Uterus (tissue), 4 donors: ENCODE measurements around the gene NKX6-1. TPM values are rescaled to one million over a fixed set of nuclear protein-coding genes. Genes with fewer than 3 reads are reported as not detected.

ENCODE experiments used
- DNase-seq, 2 donors: peaks; one replicate each; pipeline ENCODE4 v3.0.0-alpha.2; 2019 to 2020
- H3K27ac ChIP-seq, 2 donors: fragments of 200-600 bp; sonication (generic); 1 replicate in 1 of 2; 2 replicates in 1 of 2; pipeline ENCODE4 v1.5.1; 2016 to 2018
- H3K27me3 ChIP-seq, 2 donors: fragments of 200-600 bp; sonication (generic); one replicate each; pipeline ENCODE4 v1.5.1; 2018 to 2019; ENCODE audit warnings: control low read depth in 1 of 2
- H3K36me3 ChIP-seq, 2 donors: fragments of 200-600 bp; sonication (generic); one replicate each; pipeline ENCODE4 v1.5.1; 2019; ENCODE audit warnings: control low read depth in 1 of 2
- H3K4me1 ChIP-seq, 2 donors: fragments of 200-600 bp; sonication (generic); one replicate each; pipeline ENCODE4 v1.5.1; 2018 to 2019; ENCODE audit warnings: control low read depth in 1 of 2
- H3K4me3 ChIP-seq, 2 donors: fragments of 200-600 bp; sonication (generic); 1 replicate in 1 of 2; 2 replicates in 1 of 2; pipeline ENCODE4 v1.5.1; 2018 to 2019; ENCODE audit warnings: mild to moderate bottlenecking in 1 of 2
- H3K9me3 ChIP-seq, 2 donors: fragments of 200-600 bp; sonication (generic); one replicate each; pipeline ENCODE4 v1.5.1; 2019; ENCODE audit warnings: control low read depth in 1 of 2
- POLR2A ChIP-seq, 2 donors: fragments of 450-650 bp; IDR thresholded peaks; one replicate each; pipeline ENCODE4 v1.6.1; 2016; ENCODE audit warnings: antibody characterized with exemption in 2 of 2, mild to moderate bottlenecking in 1 of 2, moderate library complexity in 1 of 2
- intact Hi-C: fragments of 100-400 bp; cut with DNase I; formaldehyde crosslinking; loops from one replicate; pipeline ENCODE4 v1.15.1; 2023; ENCODE audit warnings: low total_unique reads
- total RNA-seq, 4 donors: library from RNA; depleted of rRNA in 3 of 4; stranded (reverse); fragments of >200 nt in 3 of 4; gene quantifications; one replicate each; pipeline versions ENCODE4 v1.1.0 to v1.2.4, GENCODE V29; 2014 to 2023
- TF ChIP-seq, protein P1 (sequence below), 4 experiments: fragments of 200-600 bp in 2 of 4; fragments of 450-650 bp in 2 of 4; sonication (generic) in 2 of 4; IDR thresholded peaks; one replicate each; pipeline ENCODE4 v1.5.1; 2016 to 2019; ENCODE audit warnings: antibody characterized with exemption in 4 of 4, mild to moderate bottlenecking in 2 of 4, moderate library complexity in 1 of 4
- donor health status: DM: yes; HTN: yes; CAD: no.

Gene NKX6-1
- total RNA-seq, 4 donors from 2014 or later: not detected

GRCh38 chr4:84530871-84531270 is 31.8 kb upstream of the NKX6-1 start:
- intact Hi-C loops: no loop called here
- TF ChIP-seq, protein P1, sequence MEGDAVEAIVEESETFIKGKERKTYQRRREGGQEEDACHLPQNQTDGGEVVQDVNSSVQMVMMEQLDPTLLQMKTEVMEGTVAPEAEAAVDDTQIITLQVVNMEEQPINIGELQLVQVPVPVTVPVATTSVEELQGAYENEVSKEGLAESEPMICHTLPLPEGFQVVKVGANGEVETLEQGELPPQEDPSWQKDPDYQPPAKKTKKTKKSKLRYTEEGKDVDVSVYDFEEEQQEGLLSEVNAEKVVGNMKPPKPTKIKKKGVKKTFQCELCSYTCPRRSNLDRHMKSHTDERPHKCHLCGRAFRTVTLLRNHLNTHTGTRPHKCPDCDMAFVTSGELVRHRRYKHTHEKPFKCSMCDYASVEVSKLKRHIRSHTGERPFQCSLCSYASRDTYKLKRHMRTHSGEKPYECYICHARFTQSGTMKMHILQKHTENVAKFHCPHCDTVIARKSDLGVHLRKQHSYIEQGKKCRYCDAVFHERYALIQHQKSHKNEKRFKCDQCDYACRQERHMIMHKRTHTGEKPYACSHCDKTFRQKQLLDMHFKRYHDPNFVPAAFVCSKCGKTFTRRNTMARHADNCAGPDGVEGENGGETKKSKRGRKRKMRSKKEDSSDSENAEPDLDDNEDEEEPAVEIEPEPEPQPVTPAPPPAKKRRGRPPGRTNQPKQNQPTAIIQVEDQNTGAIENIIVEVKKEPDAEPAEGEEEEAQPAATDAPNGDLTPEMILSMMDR (IDR thresholded peaks at IDR 0.05): no peak
- TF ChIP-seq POLR2A (IDR thresholded peaks at IDR 0.05): no peak
- DNase-seq: no peak
- H3K4me1 ChIP-seq: no peaks in the 10 kb centered on the region
- no peak overlapping the region for H3K27ac ChIP-seq
- no peaks in the 10 kb centered on the region for H3K9me3 ChIP-seq
- no peak overlapping the region for H3K4me3 ChIP-seq
- no peaks in the 10 kb centered on the region for H3K36me3 ChIP-seq
- no peaks in the 10 kb centered on the region for H3K27me3 ChIP-seq

DNA sequence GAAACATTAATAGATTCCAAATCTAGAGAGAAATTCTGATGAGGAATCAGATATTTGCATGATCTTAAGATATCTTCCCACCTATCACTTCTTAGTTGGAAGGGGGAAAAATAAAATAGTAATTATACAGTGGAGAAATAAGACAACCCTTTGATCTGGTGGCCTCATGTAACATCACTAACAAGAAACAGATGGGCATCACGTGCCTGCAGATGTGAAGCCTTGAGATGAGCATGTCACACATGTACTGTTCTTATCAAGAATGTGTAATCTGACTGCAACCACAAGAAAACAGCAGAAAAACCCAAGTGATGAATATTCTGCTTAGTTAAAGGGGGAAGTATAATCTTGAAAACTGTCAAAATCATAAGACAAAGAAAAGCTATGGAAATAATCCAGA is 31.4 kb upstream of the NKX6-1 start:
- intact Hi-C loops: no loop called here

DNA sequence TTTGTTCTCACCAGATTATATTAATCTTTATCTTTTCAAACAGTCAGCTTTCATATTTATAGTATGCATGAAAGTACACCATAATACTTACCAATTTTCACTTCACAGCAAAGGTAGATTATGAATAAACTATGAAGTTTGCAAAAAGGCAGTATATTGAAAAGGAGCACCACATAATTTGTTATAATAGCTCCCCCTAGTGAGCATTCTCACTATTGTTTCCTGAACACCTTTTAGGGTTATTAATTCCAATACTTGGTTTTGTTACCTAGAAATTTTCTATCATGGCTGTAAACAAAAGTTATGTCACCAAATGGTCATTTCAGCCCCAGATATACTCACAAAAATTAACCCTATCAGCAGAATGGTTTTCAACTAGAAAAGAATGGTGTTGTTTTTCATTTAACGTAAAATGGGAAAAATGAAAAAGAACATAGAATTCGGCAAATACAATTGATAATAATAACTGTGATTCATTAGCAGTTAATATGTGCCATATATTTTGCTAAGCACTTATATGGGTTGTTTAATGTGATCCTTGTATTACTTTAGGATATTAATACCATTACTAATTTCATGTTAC is 30.2 kb upstream of the NKX6-1 start:
- Histone ChIP-seq H3K27ac (no peak overlapping the region), H3K36me3 (no peaks in the 10 kb centered on the region), H3K4me3 (no peak overlapping the region), H3K9me3 (no peaks in the 10 kb centered on the region), H3K27me3 (no peaks in the 10 kb centered on the region), H3K4me1 (no peaks in the 10 kb centered on the region)
- TF ChIP-seq, protein P1 (IDR thresholded peaks at IDR 0.05): peak in 2 of 4 experiments; percentile 17 to 32
- TF ChIP-seq POLR2A (IDR thresholded peaks at IDR 0.05): no peak
- DNase-seq: no peak
- intact Hi-C loops: no loop called here

More for the DNA sequence above, 31.4 kb upstream of the NKX6-1 start:
- DNase-seq: no peak
- H3K27ac ChIP-seq: no peak overlapping the region
- H3K4me1 ChIP-seq: no peaks in the 10 kb centered on the region
- no peaks in the 10 kb centered on the region for H3K27me3 ChIP-seq
- H3K9me3 ChIP-seq: no peaks in the 10 kb centered on the region
- no peaks in the 10 kb centered on the region for H3K36me3 ChIP-seq
- no peak overlapping the region for H3K4me3 ChIP-seq
- TF ChIP-seq POLR2A (IDR thresholded peaks at IDR 0.05): no peak
- TF ChIP-seq, protein P1 (IDR thresholded peaks at IDR 0.05): no peak

GRCh38 chr4:84527391-84527790 is 28.3 kb upstream of the NKX6-1 start:
- intact Hi-C loops: no loop called here
- no peak for DNase-seq
- TF ChIP-seq POLR2A (IDR thresholded peaks at IDR 0.05): no peak
- TF ChIP-seq, protein P1 (IDR thresholded peaks at IDR 0.05): no peak
- no peak overlapping the region for H3K4me3 ChIP-seq
- no peaks in the 10 kb centered on the region for H3K27me3 ChIP-seq
- no peaks in the 10 kb centered on the region for H3K36me3 ChIP-seq
- no peak overlapping the region for H3K27ac ChIP-seq
- no peaks in the 10 kb centered on the region for H3K4me1 ChIP-seq
- no peaks in the 10 kb centered on the region for H3K9me3 ChIP-seq

- no peaks in the 10 kb centered on the region for H3K36me3 ChIP-seq
- DNase-seq: no peak
- no peaks in the 10 kb centered on the region for H3K9me3 ChIP-seq
- intact Hi-C loops: no loop called here
- TF ChIP-seq POLR2A (IDR thresholded peaks at IDR 0.05): no peak
- TF ChIP-seq, protein P1 (IDR thresholded peaks at IDR 0.05): no peak
- H3K27me3 ChIP-seq: no peaks in the 10 kb centered on the region
- H3K4me1 ChIP-seq: no peaks in the 10 kb centered on the region
- H3K27ac ChIP-seq: no peak overlapping the region
- H3K4me3 ChIP-seq: no peak overlapping the region
Measured at GRCh38 chr4:84515075-84515474, 16.0 kb upstream of the NKX6-1 start.
